Colonic mucosa (tissue), 4 donors: ENCODE results near the gene PASK. TPM values are rescaled to one million over a fixed set of nuclear protein-coding genes. Genes with fewer than 3 reads are reported as not detected.

Experiments
- DNase-seq: peaks from one replicate; pipeline ENCODE4 v3.0.0-alpha.2; 2020
- H3K27ac ChIP-seq: fragments of 200-600 bp; one replicate; pipeline ENCODE4 v1.8.0; 2021
- H3K27me3 ChIP-seq: fragments of 200-600 bp; one replicate; pipeline ENCODE4 v1.8.0; 2021
- H3K36me3 ChIP-seq: fragments of 200-600 bp; one replicate; pipeline ENCODE4 v1.8.0; 2021
- H3K4me1 ChIP-seq: fragments of 200-600 bp; one replicate; pipeline ENCODE4 v1.8.0; 2021; ENCODE audit warnings: mild to moderate bottlenecking
- H3K4me3 ChIP-seq: fragments of 200-600 bp; one replicate; pipeline ENCODE4 v1.8.0; 2021
- H3K9ac ChIP-seq, 2 donors: one replicate each; pipeline ENCODE4 v1.7.0; 2013; ENCODE audit warnings: control low read depth in 2 of 2, low read depth in 2 of 2, low read length in 2 of 2
- H3K9me3 ChIP-seq: fragments of 200-600 bp; one replicate; pipeline ENCODE4 v1.8.0; 2021
- intact Hi-C: fragments of 100-400 bp; cut with DNase I; formaldehyde crosslinking; loops from one replicate; pipeline ENCODE4 v1.14.1; 2022
- total RNA-seq, 2 donors: library from RNA; stranded (reverse); fragmentation: NEBNext Ultra II Directional in 1 of 2; extraction: Animal tissue kit (Norgen Biotek cat#: 25700) in 1 of 2; gene quantifications; one replicate each; pipeline ENCODE4 v1.2.1, GENCODE V29; 2021
- TF ChIP-seq, protein P1 (sequence below): fragments of 200-600 bp; IDR thresholded peaks from one replicate; pipeline ENCODE4 v1.8.0; 2022; ENCODE audit warnings: antibody characterized with exemption, mild to moderate bottlenecking
- donor health status: healthy.
- donor health status: DM: no; HTN: no; CAD: no.
- donor health status: DM: no; HTN: no; CAD: no.

PASK gene
- total RNA-seq, 2 donors from 2014 or later, result 5.6 to 39.2 TPM

DNA sequence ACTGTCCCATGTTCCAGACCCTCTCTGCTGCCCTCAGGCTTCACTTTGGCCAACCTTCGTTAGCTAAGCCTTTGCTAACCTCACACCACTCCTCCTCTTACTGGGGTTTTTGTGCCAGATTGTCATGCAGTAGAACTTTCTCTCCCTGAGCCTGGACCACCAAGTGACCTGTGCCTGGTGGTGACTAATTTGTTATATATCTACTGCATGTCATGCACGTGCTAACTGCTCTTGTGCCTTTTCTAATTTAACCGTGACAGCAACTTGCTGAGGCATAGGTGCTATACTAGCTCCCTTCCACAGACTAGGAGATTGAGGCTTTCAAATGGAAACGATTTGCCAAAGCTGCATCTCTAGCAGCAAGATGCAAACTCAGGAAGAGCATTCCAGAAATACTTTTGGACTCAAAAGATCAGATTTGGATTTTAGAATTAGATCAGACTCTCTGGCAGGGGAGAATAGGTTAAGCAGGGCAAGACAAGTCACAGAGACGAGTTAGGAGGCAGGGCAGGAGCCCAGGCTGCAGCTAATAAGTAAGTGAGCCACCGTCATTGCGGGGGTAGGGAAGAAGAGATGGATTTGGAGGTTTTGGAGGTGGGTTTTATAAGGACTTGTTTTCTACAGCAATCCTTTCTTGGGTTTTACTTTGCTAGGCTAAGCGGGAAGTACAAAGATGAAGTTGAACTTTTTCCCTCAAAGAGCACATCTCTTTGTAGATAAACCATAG, 2.8 kb upstream of the PASK start:
- no peak overlapping the region for H3K4me3 ChIP-seq

DNA sequence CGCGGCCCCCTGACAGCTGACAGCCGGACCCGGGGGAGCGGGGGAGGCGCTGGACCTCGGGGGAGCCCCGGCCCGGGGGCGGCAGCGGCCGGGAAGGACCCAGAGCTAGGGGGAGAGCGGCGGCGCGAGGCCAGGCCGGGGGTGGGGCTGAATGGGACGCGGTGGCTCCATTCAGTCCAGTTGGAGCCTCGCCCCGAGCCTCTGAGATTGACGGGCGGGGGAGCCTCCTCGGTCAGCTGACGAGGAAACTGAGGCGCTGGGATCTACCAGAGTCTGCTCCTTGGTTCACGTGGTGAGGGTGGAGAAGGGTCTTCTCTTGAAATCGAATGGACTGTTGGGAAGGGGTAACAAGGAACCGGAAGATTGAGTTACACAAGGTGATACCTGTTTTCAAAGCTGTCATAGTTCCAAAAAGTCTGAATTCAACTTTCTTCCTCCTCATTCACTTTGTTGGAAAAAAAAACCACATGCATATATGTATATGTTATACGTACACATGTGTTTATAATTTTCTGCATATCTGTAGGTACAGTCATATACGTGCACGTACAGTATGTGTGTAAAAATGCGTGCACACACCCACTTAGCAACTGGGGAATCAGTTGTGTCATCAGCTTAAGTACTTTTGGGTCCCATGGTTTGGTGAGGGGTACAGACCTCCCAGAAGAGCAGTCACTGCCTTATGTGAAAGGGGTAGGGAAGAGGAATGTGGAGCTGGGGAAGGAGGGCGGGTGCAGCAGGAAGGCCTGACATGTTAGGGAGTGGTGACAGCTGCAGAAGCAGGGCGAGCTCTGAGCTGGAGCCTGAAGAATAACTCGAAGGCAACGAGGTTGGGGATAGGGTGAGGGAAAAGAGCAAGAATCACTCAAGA, 1.6 kb upstream of the PASK start:
- intact Hi-C loops, result no loop called here
- DNase-seq, result peak; percentile 60
- TF ChIP-seq, protein P1, sequence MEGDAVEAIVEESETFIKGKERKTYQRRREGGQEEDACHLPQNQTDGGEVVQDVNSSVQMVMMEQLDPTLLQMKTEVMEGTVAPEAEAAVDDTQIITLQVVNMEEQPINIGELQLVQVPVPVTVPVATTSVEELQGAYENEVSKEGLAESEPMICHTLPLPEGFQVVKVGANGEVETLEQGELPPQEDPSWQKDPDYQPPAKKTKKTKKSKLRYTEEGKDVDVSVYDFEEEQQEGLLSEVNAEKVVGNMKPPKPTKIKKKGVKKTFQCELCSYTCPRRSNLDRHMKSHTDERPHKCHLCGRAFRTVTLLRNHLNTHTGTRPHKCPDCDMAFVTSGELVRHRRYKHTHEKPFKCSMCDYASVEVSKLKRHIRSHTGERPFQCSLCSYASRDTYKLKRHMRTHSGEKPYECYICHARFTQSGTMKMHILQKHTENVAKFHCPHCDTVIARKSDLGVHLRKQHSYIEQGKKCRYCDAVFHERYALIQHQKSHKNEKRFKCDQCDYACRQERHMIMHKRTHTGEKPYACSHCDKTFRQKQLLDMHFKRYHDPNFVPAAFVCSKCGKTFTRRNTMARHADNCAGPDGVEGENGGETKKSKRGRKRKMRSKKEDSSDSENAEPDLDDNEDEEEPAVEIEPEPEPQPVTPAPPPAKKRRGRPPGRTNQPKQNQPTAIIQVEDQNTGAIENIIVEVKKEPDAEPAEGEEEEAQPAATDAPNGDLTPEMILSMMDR, result no peak

More for the DNA sequence above, 2.8 kb upstream of the PASK start:
- TF ChIP-seq, protein P1, result no peak
- Histone ChIP-seq H3K9me3 (no peaks in the 10 kb centered on the region), H3K27ac (no peak overlapping the region), H3K9ac (no peak overlapping the region), H3K4me1 (peaks cover 9% of the 10 kb centered on the region), H3K36me3 (peaks cover 5% of the 10 kb centered on the region), H3K27me3 (no peaks in the 10 kb centered on the region)
- intact Hi-C loops, result no loop called here
- DNase-seq, result no peak

DNA sequence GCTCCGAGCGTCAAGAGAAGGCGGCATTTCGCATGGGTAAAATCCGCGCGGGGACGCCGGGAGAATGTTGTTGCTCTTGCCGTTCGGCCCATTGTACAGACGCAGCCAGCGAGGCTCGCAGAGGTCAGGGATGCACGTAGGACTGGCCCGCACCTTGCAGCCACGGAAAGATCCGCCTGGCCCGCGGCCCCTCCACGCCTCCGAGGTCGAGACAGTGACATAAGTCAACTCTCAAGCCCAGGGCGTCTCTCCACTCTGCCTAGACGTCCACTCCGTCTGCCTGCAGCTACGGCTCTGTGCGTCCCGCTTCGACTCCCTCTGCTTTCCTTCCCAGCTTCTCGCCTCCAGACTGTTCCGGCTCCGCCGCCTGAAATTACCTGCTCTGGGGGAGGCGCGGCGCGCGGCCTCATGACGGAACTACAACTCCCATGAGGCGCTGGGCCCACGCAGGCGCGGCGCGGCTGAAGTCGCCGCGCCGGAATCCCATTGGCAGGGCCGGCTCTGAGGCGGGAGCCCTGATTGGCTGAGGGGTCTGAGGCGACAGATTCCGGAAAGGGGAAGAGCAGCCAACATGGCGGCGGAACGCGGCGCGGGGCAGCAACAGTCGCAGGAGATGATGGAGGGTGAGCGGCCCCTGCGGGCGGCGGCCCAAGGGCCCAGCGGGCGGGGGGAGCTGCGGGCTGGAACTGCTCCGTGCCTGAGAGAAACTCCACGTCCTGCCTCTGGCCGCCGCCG, 820 bp upstream of the PASK start, which contains the start of gene PPP1R7:
Gene PPP1R7 (plus strand): TSS at position 543 of the 735 bp plus-strand sequence. CDS start 29 bp downstream, at position 572.
- peak; percentile 96 for DNase-seq
- Histone ChIP-seq H3K27ac (peak within 1 kb of the TSS; percentile 77), H3K4me1 (peaks cover 9% of the 10 kb centered on the region), H3K4me3 (peak within 1 kb of the TSS; percentile 95), H3K27me3 (no peaks in the 10 kb centered on the region), H3K36me3 (peaks cover 5% of the 10 kb centered on the region), H3K9me3 (no peaks in the 10 kb centered on the region), H3K9ac (peak within 1 kb of the TSS; percentile 76 to 77)
- intact Hi-C loops, result no loop called here
- TF ChIP-seq, protein P1, result no peak

More for the DNA sequence above, 1.6 kb upstream of the PASK start:
- Histone ChIP-seq H3K9ac (peak overlapping the region; percentile 70 to 76), H3K4me3 (peak overlapping the region; percentile 95), H3K36me3 (peaks cover 5% of the 10 kb centered on the region), H3K9me3 (no peaks in the 10 kb centered on the region), H3K27ac (peak overlapping the region; percentile 77), H3K4me1 (peaks cover 9% of the 10 kb centered on the region), H3K27me3 (no peaks in the 10 kb centered on the region)

DNA sequence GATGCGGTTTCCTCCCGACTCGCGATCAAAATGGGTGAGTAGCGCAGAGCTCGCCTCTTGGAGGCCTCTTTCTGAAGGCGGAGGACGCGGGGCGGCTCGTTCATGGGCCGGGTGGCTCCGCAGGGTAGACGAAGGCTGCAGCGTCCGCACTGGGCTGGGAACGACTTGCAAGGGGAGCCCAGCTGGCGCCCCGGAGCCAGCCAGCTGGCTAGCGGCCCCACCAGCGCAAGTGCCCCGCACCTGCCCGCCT, 328 bp upstream of the PASK start:
- Histone ChIP-seq H3K36me3 (peaks cover 5% of the 10 kb centered on the region), H3K4me1 (peaks cover 9% of the 10 kb centered on the region), H3K27me3 (no peaks in the 10 kb centered on the region), H3K9me3 (no peaks in the 10 kb centered on the region), H3K4me3 (peak overlapping the region; percentile 95), H3K9ac (peak overlapping the region; percentile 48 to 77), H3K27ac (peak overlapping the region; percentile 77)
- intact Hi-C loops, result no loop called here
- DNase-seq, result no peak
- TF ChIP-seq, protein P1, result no peak

DNA sequence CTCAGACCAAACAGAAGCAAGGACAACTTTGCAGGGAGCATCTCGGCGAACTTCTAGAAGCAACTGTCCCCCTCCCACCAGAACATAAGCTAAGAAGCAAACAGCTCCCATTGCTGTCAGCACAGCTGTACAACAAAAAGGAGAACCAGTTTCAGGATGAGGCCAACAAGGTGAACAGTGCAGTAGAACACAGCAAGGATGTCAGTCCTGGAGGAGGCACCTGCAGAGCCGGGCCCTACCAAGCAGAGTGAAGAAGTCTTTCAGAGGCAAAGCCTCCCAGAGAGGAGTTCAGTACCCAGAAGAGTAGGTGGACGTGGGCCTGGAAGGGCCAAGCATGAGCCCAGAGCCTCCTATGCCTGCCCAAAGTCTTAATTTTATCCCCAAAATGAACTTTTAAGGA, 1.0 kb downstream of the PASK start:
- H3K27ac ChIP-seq, result no peak overlapping the region
- H3K27me3 ChIP-seq, result no peaks in the 10 kb centered on the region
- no peaks in the 10 kb centered on the region for H3K36me3 ChIP-seq
- peak overlapping the region; percentile 95 for H3K4me3 ChIP-seq
- intact Hi-C loops, result no loop called here
- no peak for DNase-seq
- peak overlapping the region in 1 of 2 donors; percentile 77 for H3K9ac ChIP-seq
- TF ChIP-seq, protein P1, result no peak
- H3K4me1 ChIP-seq, result peaks cover 9% of the 10 kb centered on the region
- H3K9me3 ChIP-seq, result no peaks in the 10 kb centered on the region
